Kidney (tissue), 14 donors: ENCODE results near the gene ADAMTSL3. TPM values are rescaled to one million over a fixed set of nuclear protein-coding genes. Genes with fewer than 3 reads are reported as not detected.

Experiments
- DNase-seq, 5 donors: peaks; one replicate each; pipeline ENCODE4 v3.0.0-alpha.2; 2013 to 2020
- FAIRE-seq: peaks from 2 replicates; lab custom pipeline; 2012; peaks lifted over from hg19 to GRCh38; lab: Jason Lieb, UNC
- H3K27ac ChIP-seq, 2 donors: one replicate each; pipeline ENCODE4 v1.7.0; 2013; ENCODE audit warnings: low read depth in 2 of 2, low read length in 2 of 2, inconsistent platforms in 1 of 2
- H3K27me3 ChIP-seq: one replicate; pipeline ENCODE4 v1.7.1; 2013; ENCODE audit warnings: low read length, inconsistent platforms; ENCODE audit not compliant: control insufficient read depth, insufficient read depth
- H3K36me3 ChIP-seq, 3 donors: one replicate each; pipeline versions ENCODE4 v1.7.0 to v1.7.1; 2013; ENCODE audit warnings: low read length in 3 of 3, control low read depth in 1 of 3, inconsistent platforms in 1 of 3; ENCODE audit not compliant: insufficient read depth in 3 of 3, control insufficient read depth in 2 of 3
- H3K4me1 ChIP-seq, 3 donors: one replicate each; pipeline versions ENCODE4 v1.7.0 to v1.7.1; 2013; ENCODE audit warnings: low read length in 3 of 3, inconsistent platforms in 1 of 3, low read depth in 1 of 3; ENCODE audit not compliant: control insufficient read depth in 2 of 3, insufficient read depth in 2 of 3
- H3K4me3 ChIP-seq, 3 donors: one replicate each; pipeline versions ENCODE4 v1.7.0 to v1.8.1; 2013; ENCODE audit warnings: low read length in 3 of 3, control low read depth in 1 of 3, inconsistent platforms in 1 of 3
- H3K9ac ChIP-seq, 3 donors: one replicate each; pipeline versions ENCODE4 v1.7.0 to v1.7.1; 2013; ENCODE audit warnings: low read length in 3 of 3, control low read depth in 1 of 3, inconsistent platforms in 1 of 3
- H3K9me3 ChIP-seq, 3 donors: one replicate each; pipeline versions ENCODE4 v1.7.0 to v1.7.1; 2013; ENCODE audit warnings: low read length in 3 of 3, control low read depth in 1 of 3, inconsistent platforms in 1 of 3; ENCODE audit not compliant: control insufficient read depth in 2 of 3, insufficient read depth in 1 of 3
- intact Hi-C: fragments of 100-400 bp; cut with DNase I; formaldehyde crosslinking; loops from one replicate; pipeline ENCODE4 v1.11.1; 2022
- polyA plus RNA-seq: library from polyadenylated mRNA; stranded (reverse); fragments of 350-450 nt; fragmentation: Illumina TruSeq; extraction: RNeasy Lipid Tissue Mini Kit (QIAGEN cat#74804); gene quantifications from one replicate; pipeline ENCODE4 v1.2.3, GENCODE V29; 2014; ENCODE audit warnings: low read depth, low replicate concordance; ENCODE audit not compliant: insufficient read depth
- total RNA-seq: library from RNA; stranded (reverse); fragmentation: NEBNext Ultra II Directional; extraction: Animal tissue kit (Norgen Biotek cat#: 25700); gene quantifications from one replicate; pipeline ENCODE4 v1.2.1, GENCODE V29; 2021
- TF ChIP-seq, protein P1 (sequence below): IDR thresholded peaks from 3 replicates; pipeline ENCODE4 v1.5.1; 2012; ENCODE audit warnings: mild to moderate bottlenecking, moderate library complexity, borderline replicate concordance; ENCODE audit not compliant: insufficient read depth; ENCODE audit errors: extremely low read depth
- donor health status: control.
- donor health status: control.
- donor health status: control.
- donor health status: control.
- donor health status: control.
- donor health status: DM: yes; HTN: yes; CAD: no.
- donor health status: Normal renal cell carcinoma (clear cell type).

The ADAMTSL3 gene
- total and polyA plus RNA-seq, 2 donors from 2014 or later = 1.6 to 23.4 TPM

DNA sequence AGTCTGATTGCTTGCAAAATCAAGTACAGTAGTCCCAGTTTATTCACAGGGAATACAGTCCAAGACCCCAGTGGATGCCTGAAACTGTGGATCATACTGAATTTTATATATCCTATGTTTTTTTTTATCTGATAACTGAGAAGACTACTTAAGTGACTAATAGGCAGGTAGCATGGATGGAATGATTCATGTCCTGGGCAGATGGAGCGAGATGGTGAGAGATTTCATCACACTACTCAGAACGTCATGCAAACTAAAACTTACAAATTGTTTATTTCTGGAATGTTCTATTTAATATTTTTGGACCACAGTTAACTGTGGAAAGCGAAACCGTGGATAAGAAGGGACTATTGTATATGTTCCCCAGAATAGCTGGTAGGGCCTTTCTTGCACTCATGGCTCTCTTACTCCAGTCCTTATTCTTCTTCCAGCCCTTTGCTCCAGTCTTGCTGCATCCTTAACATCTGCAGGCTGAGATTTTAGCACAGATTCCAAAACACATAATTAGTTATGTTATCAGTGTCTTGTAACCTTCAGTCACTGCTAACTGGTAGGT, 290.0 kb downstream of the ADAMTSL3 start:
- no peaks in the 10 kb centered on the region for H3K4me1 ChIP-seq
- H3K9me3 ChIP-seq = no peaks in the 10 kb centered on the region
- intact Hi-C loops = no loop called here
- FAIRE-seq (no peak), DNase-seq (no peak)
- H3K36me3 ChIP-seq = no peaks in the 10 kb centered on the region
- TF ChIP-seq, protein P1, sequence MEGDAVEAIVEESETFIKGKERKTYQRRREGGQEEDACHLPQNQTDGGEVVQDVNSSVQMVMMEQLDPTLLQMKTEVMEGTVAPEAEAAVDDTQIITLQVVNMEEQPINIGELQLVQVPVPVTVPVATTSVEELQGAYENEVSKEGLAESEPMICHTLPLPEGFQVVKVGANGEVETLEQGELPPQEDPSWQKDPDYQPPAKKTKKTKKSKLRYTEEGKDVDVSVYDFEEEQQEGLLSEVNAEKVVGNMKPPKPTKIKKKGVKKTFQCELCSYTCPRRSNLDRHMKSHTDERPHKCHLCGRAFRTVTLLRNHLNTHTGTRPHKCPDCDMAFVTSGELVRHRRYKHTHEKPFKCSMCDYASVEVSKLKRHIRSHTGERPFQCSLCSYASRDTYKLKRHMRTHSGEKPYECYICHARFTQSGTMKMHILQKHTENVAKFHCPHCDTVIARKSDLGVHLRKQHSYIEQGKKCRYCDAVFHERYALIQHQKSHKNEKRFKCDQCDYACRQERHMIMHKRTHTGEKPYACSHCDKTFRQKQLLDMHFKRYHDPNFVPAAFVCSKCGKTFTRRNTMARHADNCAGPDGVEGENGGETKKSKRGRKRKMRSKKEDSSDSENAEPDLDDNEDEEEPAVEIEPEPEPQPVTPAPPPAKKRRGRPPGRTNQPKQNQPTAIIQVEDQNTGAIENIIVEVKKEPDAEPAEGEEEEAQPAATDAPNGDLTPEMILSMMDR = no peak
- no peak overlapping the region for H3K9ac ChIP-seq
- H3K27ac ChIP-seq = no peak overlapping the region
- no peaks in the 10 kb centered on the region for H3K27me3 ChIP-seq
- H3K4me3 ChIP-seq = no peak overlapping the region

DNA sequence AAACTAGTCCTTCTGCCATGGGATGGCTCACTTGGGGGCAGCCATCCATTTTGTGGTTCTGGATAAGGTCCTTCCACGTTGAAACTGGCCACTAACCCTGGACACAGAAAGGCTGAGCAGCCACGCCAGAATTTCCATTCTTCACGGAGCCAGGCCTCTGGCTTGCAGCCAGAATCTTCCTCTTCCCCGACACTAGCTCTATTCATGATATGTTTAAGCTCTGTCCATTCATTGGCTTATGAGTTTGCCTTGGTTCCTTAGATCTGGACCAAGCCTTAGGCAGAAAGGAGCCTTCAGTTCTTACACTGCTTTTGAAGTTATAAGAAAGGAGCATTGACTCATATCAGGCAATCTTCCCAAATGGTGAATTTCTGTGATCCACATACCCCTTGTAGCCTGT, 293.2 kb downstream of the ADAMTSL3 start:
- intact Hi-C loops = no loop called here
- no peak for FAIRE-seq
- H3K9ac ChIP-seq = no peak overlapping the region
- no peak overlapping the region for H3K4me3 ChIP-seq
- H3K27ac ChIP-seq = no peak overlapping the region
- H3K9me3 ChIP-seq = peaks cover 0 to 3% (median 0%) of the 10 kb centered on the region in 3 donors
- H3K36me3 ChIP-seq = no peaks in the 10 kb centered on the region
- H3K4me1 ChIP-seq = no peaks in the 10 kb centered on the region
- no peaks in the 10 kb centered on the region for H3K27me3 ChIP-seq
- TF ChIP-seq, protein P1 = no peak
- DNase-seq = no peak

DNA sequence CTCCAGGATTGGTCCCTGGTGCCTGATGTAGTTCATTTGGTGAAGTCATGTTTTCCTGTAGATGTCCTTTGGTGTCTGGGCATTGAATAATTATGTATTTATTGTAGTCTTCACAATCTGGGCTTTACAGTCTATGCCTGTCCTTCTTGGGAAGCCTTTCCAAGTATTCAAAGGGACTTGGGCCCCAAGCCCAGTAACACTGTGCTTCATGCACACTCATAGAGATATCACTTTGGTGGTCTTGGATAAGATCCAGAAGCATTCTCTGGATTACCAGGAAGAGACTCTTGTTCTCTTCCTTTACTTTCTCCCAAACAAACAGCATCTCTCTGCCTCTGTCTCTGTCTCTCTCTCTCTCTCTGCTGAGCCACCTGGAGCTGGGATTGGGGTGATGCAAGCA, 300.6 kb downstream of the ADAMTSL3 start:
- DNase-seq = no peak
- Histone ChIP-seq H3K9ac (no peak overlapping the region), H3K9me3 (peaks cover 0 to 3% (median 0%) of the 10 kb centered on the region in 3 donors), H3K27ac (no peak overlapping the region), H3K4me3 (no peak overlapping the region), H3K27me3 (no peaks in the 10 kb centered on the region), H3K4me1 (no peaks in the 10 kb centered on the region), H3K36me3 (no peaks in the 10 kb centered on the region)
- intact Hi-C loops = no loop called here
- no peak for FAIRE-seq
- TF ChIP-seq, protein P1 = no peak

DNA sequence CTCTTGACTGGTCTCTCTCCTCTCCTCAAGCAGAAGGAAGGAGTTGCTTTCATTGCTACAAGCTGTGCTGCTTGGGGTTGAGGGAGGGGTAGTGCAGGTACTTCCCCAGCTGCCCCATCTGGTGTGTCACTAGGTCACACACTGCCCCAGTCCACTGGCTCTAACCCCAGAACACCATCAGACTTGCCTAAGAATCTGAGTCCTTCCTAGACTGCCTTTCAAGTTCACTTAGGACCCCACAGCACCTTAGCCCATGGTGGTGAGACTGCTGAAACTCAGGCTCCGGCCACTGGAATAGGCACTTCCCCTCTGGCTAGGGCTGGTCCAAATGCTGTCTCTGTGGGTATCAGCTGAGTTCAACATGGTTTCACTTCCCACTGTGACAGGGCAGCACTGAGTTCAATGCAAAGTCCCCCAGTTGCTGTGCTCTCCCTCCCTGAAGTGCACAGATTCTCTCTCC, 301.9 kb downstream of the ADAMTSL3 start:
- H3K4me1 ChIP-seq = no peaks in the 10 kb centered on the region
- FAIRE-seq (no peak), DNase-seq (no peak)
- TF ChIP-seq, protein P1 = no peak
- no peak overlapping the region for H3K27ac ChIP-seq
- no peak overlapping the region for H3K4me3 ChIP-seq
- intact Hi-C loops = no loop called here
- no peaks in the 10 kb centered on the region for H3K27me3 ChIP-seq
- no peaks in the 10 kb centered on the region for H3K36me3 ChIP-seq
- no peak overlapping the region for H3K9ac ChIP-seq
- H3K9me3 ChIP-seq = peaks cover 0 to 3% (median 0%) of the 10 kb centered on the region in 3 donors
